ENCODE results near the gene DNAJC25. TPM values are rescaled to one million over a fixed set of nuclear protein-coding genes. Genes with fewer than 3 reads are reported as not detected.
A peak's percentile ranks its signal among the peaks of the same experiment; 100 is the strongest.

DNAJC25 gene
- total and polyA plus RNA-seq, 5 experiments from 2014 or later = 1.1 to 3.4 (median 2.4) TPM

GRCh38 chr9:111683392-111683791 lies 52.3 kb downstream of the DNAJC25 start:
- Mint-ChIP-seq H3K4me1 (no peaks in the 10 kb centered on the region), H3K4me3 (no peak overlapping the region), H3K36me3 (peaks cover 5 to 12% (median 7%) of the 10 kb centered on the region in 3 donors), H3K27me3 (no peaks in the 10 kb centered on the region), H3K9me3 (no peaks in the 10 kb centered on the region), H3K27ac (no peak overlapping the region)
- ATAC-seq = no peak
- POLR2A ChIA-PET = no interaction called here
- no peak for DNase-seq

DNA sequence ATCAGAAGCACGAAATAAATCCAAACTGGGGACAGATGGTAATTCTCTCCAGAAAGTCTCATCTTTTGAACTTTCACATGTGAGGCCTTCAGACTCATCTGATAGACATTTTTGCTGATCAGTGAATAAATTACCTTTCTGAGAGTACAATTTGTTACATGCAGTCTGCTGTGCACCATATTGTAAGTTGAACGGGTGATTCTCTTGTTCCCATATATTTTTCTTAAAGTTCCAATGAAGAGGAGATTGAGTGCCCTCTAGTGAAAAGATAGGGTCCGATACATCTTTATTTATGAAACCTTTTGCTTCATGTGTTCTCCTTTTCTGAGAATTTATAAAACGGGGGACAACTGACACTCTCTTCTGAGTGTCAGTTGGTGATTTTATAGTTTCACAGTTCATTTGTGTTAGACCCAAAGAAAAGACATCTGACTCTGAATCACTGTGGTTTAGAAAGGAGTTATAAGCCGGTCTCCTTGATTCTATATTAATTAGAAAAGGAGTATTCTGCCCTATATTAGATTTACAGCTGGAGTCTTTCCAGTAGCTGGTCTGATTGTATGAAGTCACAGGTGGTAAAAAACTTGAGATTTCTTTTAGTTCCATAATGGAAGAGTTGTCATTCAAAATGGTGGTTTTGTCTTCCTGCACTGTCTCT lies 60.7 kb downstream of the DNAJC25 start:
- DNase-seq (peak in 3 of 10 donors; percentile 12 to 28 (median 18)), ATAC-seq (no peak)
- H3K36me3 Mint-ChIP-seq = peaks cover under 1 to 5% (median 4%) of the 10 kb centered on the region in 3 donors
- H3K4me3 Mint-ChIP-seq = no peak overlapping the region
- peaks cover 0 to 3% (median 0%) of the 10 kb centered on the region in 4 donors for H3K4me1 Mint-ChIP-seq
- peaks cover 0 to 2% (median 0%) of the 10 kb centered on the region in 9 donors for H3K9me3 Mint-ChIP-seq
- POLR2A ChIA-PET = no interaction called here
- H3K27ac Mint-ChIP-seq = no peak overlapping the region
- H3K27me3 Mint-ChIP-seq = no peaks in the 10 kb centered on the region

DNA sequence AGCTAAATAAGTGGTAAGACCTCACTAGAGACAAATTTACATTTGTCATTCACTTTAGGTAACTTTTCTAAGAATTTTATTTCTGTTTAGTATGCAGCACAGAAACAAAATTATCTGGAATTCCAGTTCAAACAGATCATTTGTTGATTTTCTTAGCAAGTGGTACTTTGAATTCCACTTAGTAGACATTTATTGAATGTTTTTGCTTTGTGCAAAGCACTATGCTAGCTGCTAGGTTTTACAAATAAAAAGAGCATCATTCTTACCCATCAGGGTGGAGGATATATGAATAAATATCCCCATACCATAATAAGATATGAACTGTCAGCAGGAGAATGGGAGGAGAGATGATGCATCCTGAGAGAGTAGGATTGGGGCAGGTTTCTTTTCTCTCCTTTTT lies 65.7 kb downstream of the DNAJC25 start:
- ATAC-seq = no peak
- H3K27me3 Mint-ChIP-seq = peaks cover 0 to 4% (median 0%) of the 10 kb centered on the region in 5 donors
- POLR2A ChIA-PET = no interaction called here
- H3K4me3 Mint-ChIP-seq = no peak overlapping the region
- H3K36me3 Mint-ChIP-seq = peaks cover 9 to 18% (median 11%) of the 10 kb centered on the region in 3 donors
- DNase-seq = no peak
- peaks cover 0 to 3% (median 0%) of the 10 kb centered on the region in 9 donors for H3K9me3 Mint-ChIP-seq
- H3K4me1 Mint-ChIP-seq = peaks cover 2 to 13% (median 6%) of the 10 kb centered on the region in 4 donors
- no peak overlapping the region for H3K27ac Mint-ChIP-seq

GRCh38 chr9:111700776-111701175 lies 69.6 kb downstream of the DNAJC25 start:
- Mint-ChIP-seq H3K4me3 (no peak overlapping the region), H3K27ac (no peak overlapping the region), H3K9me3 (peaks cover 0 to 3% (median 0%) of the 10 kb centered on the region in 9 donors), H3K4me1 (peaks cover 2 to 13% (median 6%) of the 10 kb centered on the region in 4 donors), H3K36me3 (peaks cover 8 to 18% (median 11%) of the 10 kb centered on the region in 3 donors), H3K27me3 (peaks cover 0 to 4% (median 0%) of the 10 kb centered on the region in 5 donors)
- ATAC-seq (no peak), DNase-seq (no peak)
- POLR2A ChIA-PET = no interaction called here

Other genes starting within 250 kb of the DNAJC25 start
- gene ECPAS, start 147.0 kb upstream of the DNAJC25 start, total RNA-seq = 10 to 100 TPM; 72.2 to 72.5 TPM
- 10 to 100 TPM in 2 of 3 donors, 1 to 10 TPM in 1; 9.7 to 12.9 (median 10.7) TPM for gene ECPAS, start 147.0 kb upstream of the DNAJC25 start, polyA plus RNA-seq
- 10 to 100 TPM; 18.5 to 19.4 TPM for gene ZNF483, start 106.2 kb upstream of the DNAJC25 start, total RNA-seq
- 1 to 10 TPM; 2.0 to 8.5 (median 7.9) TPM for gene ZNF483, start 106.2 kb upstream of the DNAJC25 start, polyA plus RNA-seq
- gene PTGR1, start 31.7 kb upstream of the DNAJC25 start, total RNA-seq = not detected
- not detected for gene PTGR1, start 31.7 kb upstream of the DNAJC25 start, polyA plus RNA-seq
- gene GNG10, start 30.3 kb downstream of the DNAJC25 start, total RNA-seq = 10 to 100 TPM; 10.8 to 12.7 TPM
- gene GNG10, start 30.3 kb downstream of the DNAJC25 start, polyA plus RNA-seq = 10 to 100 TPM; 20.9 to 26.4 (median 22.7) TPM
- gene SHOC1, start 163.6 kb downstream of the DNAJC25 start, total RNA-seq = not detected
- not detected for gene SHOC1, start 163.6 kb downstream of the DNAJC25 start, polyA plus RNA-seq

Data from naive thymus-derived CD8-positive, alpha-beta T cell (primary cell).